Neuronal stem cell (in vitro differentiated cells): ENCODE measurements around the gene RNF213.
"Not testable (repeated sequence)": the region's sequence is repeated elsewhere in the genome, so short reads cannot be mapped to it uniquely, and the experiment has no call there.

ENCODE experiments used
- DNase-seq: peaks from one replicate; pipeline ENCODE4 v3.0.0-alpha.2; 2013; ENCODE audit warnings: low spot score
- H2AFZ ChIP-seq: one replicate; pipeline ENCODE4 v1.6.1; 2013; ENCODE audit warnings: mild to moderate bottlenecking, low read length, inconsistent platforms
- H2AK5ac ChIP-seq: 2 replicates; pipeline ENCODE4 v1.6.1; 2013; ENCODE audit warnings: low read depth, mild to moderate bottlenecking, inconsistent platforms, low read length, moderate library complexity, mixed read lengths
- H2BK120ac ChIP-seq: 2 replicates; pipeline ENCODE4 v1.6.1; 2013; ENCODE audit warnings: low read depth, mild to moderate bottlenecking, inconsistent platforms, low read length, moderate library complexity, mixed read lengths
- H2BK12ac ChIP-seq: one replicate; pipeline ENCODE4 v1.6.1; 2013; ENCODE audit warnings: low read length, inconsistent platforms
- H2BK15ac ChIP-seq: 2 replicates; pipeline ENCODE4 v1.6.1; 2013; ENCODE audit warnings: mild to moderate bottlenecking, low read length, inconsistent platforms, mixed read lengths
- H2BK5ac ChIP-seq: one replicate; pipeline ENCODE4 v1.6.1; 2013; ENCODE audit warnings: inconsistent platforms, mild to moderate bottlenecking, low read length, moderate library complexity
- H3K14ac ChIP-seq: one replicate; pipeline ENCODE4 v1.6.1; 2013; ENCODE audit warnings: low read length, inconsistent platforms
- H3K18ac ChIP-seq: 2 replicates; pipeline ENCODE4 v1.6.1; 2013; ENCODE audit warnings: low read length, inconsistent platforms
- H3K23ac ChIP-seq: 2 replicates; pipeline ENCODE4 v1.6.1; 2013; ENCODE audit warnings: low read depth, mild to moderate bottlenecking, mixed read lengths, low read length, inconsistent platforms; ENCODE audit not compliant: poor library complexity
- H3K27ac ChIP-seq: replicated peaks from 3 replicates; pipeline ENCODE4 v1.5.1; 2013; ENCODE audit warnings: low read length, inconsistent platforms
- H3K27me3 ChIP-seq, 3 experiments: 2 replicates each; pipeline ENCODE4 v1.6.1; 2013; ENCODE audit warnings: low read length in 3 of 3, mild to moderate bottlenecking in 2 of 3, inconsistent platforms in 1 of 3, low read depth in 1 of 3, mixed read lengths in 1 of 3, moderate library complexity in 1 of 3; ENCODE audit not compliant: control insufficient read depth in 3 of 3, insufficient read depth in 3 of 3
- H3K36me3 ChIP-seq, 2 donors: replicated peaks in 1 of 2; 2 replicates each; pipeline ENCODE4 v1.6.1; 2013; ENCODE audit warnings: low read length in 2 of 2; ENCODE audit not compliant: control insufficient read depth in 2 of 2, insufficient read depth in 2 of 2
- H3K4ac ChIP-seq: 2 replicates; pipeline ENCODE4 v1.6.1; 2013; ENCODE audit warnings: inconsistent platforms, mild to moderate bottlenecking, low read length, moderate library complexity
- H3K4me1 ChIP-seq, 2 donors: 1 replicate in 1 of 2; 2 replicates in 1 of 2; pipeline ENCODE4 v1.6.1; 2013; ENCODE audit warnings: low read length in 2 of 2, low read depth in 1 of 2; ENCODE audit not compliant: control insufficient read depth in 2 of 2, insufficient read depth in 1 of 2
- H3K4me2 ChIP-seq: one replicate; pipeline ENCODE4 v1.6.1; 2013; ENCODE audit warnings: mild to moderate bottlenecking, low read length, inconsistent platforms; ENCODE audit not compliant: insufficient read depth, poor library complexity, severe bottlenecking
- H3K4me3 ChIP-seq, 2 donors: 2 replicates each; pipeline ENCODE4 v1.5.1; 2013; ENCODE audit warnings: low read length in 2 of 2, mild to moderate bottlenecking in 2 of 2, inconsistent platforms in 1 of 2, moderate library complexity in 1 of 2
- H3K79me1 ChIP-seq: one replicate; pipeline ENCODE4 v1.6.1; 2013; ENCODE audit warnings: low read depth, mild to moderate bottlenecking, inconsistent platforms, low read length, moderate library complexity
- H3K9ac ChIP-seq: one replicate; pipeline ENCODE4 v1.6.1; 2013; ENCODE audit warnings: mild to moderate bottlenecking, low read depth, low read length, inconsistent platforms; ENCODE audit not compliant: poor library complexity
- H3K9me3 ChIP-seq, 2 donors: replicated peaks in 1 of 2; 2 replicates each; pipeline versions ENCODE3 to v1.6.1; 2013; ENCODE audit warnings: low read length in 2 of 2, mild to moderate bottlenecking in 2 of 2, inconsistent platforms in 1 of 2, low read depth in 1 of 2, mixed read lengths in 1 of 2, moderate library complexity in 1 of 2; ENCODE audit not compliant: control insufficient read depth in 2 of 2, insufficient read depth in 1 of 2
- H4K8ac ChIP-seq: one replicate; pipeline ENCODE4 v1.6.1; 2013; ENCODE audit warnings: low read depth, mild to moderate bottlenecking, inconsistent platforms, low read length, moderate library complexity
- H4K91ac ChIP-seq: one replicate; pipeline ENCODE4 v1.6.1; 2013; ENCODE audit warnings: low read length, low read depth, mild to moderate bottlenecking, inconsistent platforms; ENCODE audit not compliant: poor library complexity
- WGBS, 2 donors: extraction: QIAGEN DNeasy Blood & Tissue Kit; methylation state at CpG; one replicate each; pipeline ENCODE4 v1.1.7; 2013; ENCODE audit warnings: missing lambda C conversion rate in 2 of 2, mixed read lengths in 1 of 2; ENCODE audit not compliant: insufficient read length in 2 of 2, insufficient replicate concordance in 1 of 2; ENCODE audit errors: extremely low coverage in 2 of 2; 5-methylcytosine and 5-hydroxymethylcytosine counted together

RNF213 gene

GRCh38 chr17:80327518-80327917 is 66.9 kb downstream of the RNF213 start:
- Histone ChIP-seq H3K27ac (no peak overlapping the region), H2AK5ac (no peak overlapping the region), H3K79me1 (no peaks in the 10 kb centered on the region), H3K9me3 (peaks cover 2 to 9% of the 10 kb centered on the region in 2 donors), H3K36me3 (peaks cover 14 to 69% of the 10 kb centered on the region in 2 donors), H2BK12ac (no peak overlapping the region), H3K23ac (no peak overlapping the region), H3K4me2 (no peak overlapping the region), H4K8ac (no peak overlapping the region), H2BK15ac (no peak overlapping the region), H3K27me3 (no peaks in the 10 kb centered on the region), H3K4me3 (no peak overlapping the region), H2BK5ac (no peak overlapping the region), H3K14ac (no peak overlapping the region), H2AFZ (no peak overlapping the region), H2BK120ac (no peak overlapping the region), H3K4me1 (no peaks in the 10 kb centered on the region), H3K9ac (no peak overlapping the region), H4K91ac (no peak overlapping the region), H3K4ac (no peak overlapping the region), H3K18ac (no peak overlapping the region)
- no CpG with 5 or more reads among the region's 10 CpGs for WGBS, 2 donors
- DNase-seq, result no peak

DNA sequence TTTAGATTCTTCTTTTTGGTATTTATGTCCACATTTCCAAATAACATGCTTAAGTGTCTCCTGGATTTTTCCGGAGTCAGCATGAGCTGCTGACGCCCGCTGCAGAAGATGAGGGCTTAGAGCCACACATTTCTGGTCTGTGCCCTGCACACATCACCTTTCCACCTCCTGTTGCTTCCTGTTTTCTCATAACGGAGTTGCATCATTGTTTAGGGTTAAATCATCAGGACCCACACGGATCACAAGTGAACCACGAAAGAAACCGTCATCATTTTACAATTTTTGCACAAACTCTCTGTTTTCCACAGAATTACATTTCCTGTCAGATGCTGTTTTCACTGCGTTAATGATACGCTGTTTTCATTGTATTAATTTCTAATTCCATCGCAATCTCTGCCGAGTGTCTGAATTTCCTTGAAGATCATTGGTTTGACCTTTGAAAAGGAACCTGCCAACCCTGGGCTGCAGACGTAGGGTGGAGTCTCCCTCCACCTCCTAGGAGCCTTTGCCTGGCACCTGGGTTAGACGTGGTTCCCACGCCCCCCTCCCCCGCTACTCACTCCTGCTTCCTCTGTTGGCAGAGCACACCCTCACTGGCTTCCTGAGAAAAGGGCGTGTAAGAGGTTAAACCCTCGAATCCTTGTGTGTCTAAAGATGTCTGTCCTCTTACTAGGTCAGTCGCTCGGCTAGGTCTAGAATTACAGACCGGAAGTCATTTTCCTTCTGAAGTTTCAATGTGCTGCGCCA is 68.2 kb downstream of the RNF213 start:
- Histone ChIP-seq H4K91ac (no peak overlapping the region), H3K79me1 (no peaks in the 10 kb centered on the region), H2BK5ac (no peak overlapping the region), H2BK15ac (no peak overlapping the region), H3K4ac (no peak overlapping the region), H3K27ac (no peak overlapping the region), H3K4me1 (no peaks in the 10 kb centered on the region), H3K27me3 (no peaks in the 10 kb centered on the region), H2AFZ (no peak overlapping the region), H2BK12ac (no peak overlapping the region), H4K8ac (no peak overlapping the region), H3K14ac (no peak overlapping the region), H2AK5ac (no peak overlapping the region), H3K23ac (no peak overlapping the region), H3K9me3 (no peaks in the 10 kb centered on the region), H3K9ac (no peak overlapping the region), H2BK120ac (no peak overlapping the region), H3K4me3 (no peak overlapping the region), H3K36me3 (peaks cover 14 to 66% of the 10 kb centered on the region in 2 donors), H3K4me2 (no peak overlapping the region), H3K18ac (no peak overlapping the region)
- WGBS, 2 donors, result no CpG with 5 or more reads among the region's 21 CpGs
- no peak for DNase-seq

DNA sequence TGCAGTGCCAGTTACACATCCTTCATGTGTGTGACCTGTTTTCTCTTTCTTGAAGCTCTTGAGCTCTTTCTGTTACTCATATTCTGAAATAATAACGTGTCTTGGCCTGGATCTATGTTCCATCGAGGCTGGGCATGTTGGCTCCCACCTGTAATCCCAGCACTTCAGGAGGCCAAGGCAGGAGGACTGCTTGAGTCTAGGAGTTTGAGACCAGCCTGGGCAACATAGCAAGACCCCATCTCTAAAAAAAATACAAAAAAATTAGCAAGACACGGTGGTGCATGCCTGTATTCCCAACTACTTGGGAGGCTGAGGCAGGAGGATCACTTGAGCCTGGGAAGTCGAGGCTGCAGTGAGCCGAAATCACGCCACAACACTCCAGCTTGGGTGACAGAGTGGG is 68.8 kb downstream of the RNF213 start:
- peaks cover 16 to 72% of the 10 kb centered on the region in 2 donors for H3K36me3 ChIP-seq
- not testable (repeated sequence) for H4K91ac ChIP-seq, H3K4me3 ChIP-seq, H2BK15ac ChIP-seq, H4K8ac ChIP-seq, H3K4ac ChIP-seq, H3K27ac ChIP-seq, H2BK12ac ChIP-seq, H2AK5ac ChIP-seq, H3K9me3 ChIP-seq, H3K23ac ChIP-seq, H3K9ac ChIP-seq, H3K27me3 ChIP-seq, H3K18ac ChIP-seq, DNase-seq, H2AFZ ChIP-seq, H3K4me1 ChIP-seq, H2BK5ac ChIP-seq, H3K14ac ChIP-seq, H3K4me2 ChIP-seq, H3K79me1 ChIP-seq, H2BK120ac ChIP-seq
- WGBS, 2 donors, result no CpG with 5 or more reads among the region's 6 CpGs

DNA sequence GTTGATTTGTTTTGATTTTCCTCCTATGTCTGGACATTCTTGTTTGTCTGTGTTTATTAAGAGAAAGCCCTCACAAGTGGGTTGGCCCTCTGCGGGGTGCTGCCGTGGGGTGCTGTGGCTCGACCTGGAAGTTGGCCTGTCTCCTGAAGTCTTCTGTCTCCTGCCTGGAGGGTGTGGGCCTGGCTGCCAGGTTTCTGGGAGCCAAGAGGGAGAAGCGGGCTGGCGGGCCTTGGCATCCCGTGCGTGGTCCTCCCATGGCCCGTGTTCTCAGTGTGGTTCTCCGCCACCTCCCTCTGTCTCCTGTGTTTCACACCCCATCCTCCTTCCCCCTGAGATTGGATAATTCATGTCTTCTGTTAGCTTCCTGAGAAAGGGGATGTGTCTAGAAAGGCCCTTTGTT is 69.6 kb downstream of the RNF213 start:
- no peak overlapping the region for H3K4ac ChIP-seq
- H3K23ac ChIP-seq, result no peak overlapping the region
- no peak overlapping the region for H2AK5ac ChIP-seq
- no peaks in the 10 kb centered on the region for H3K4me1 ChIP-seq
- no CpG with 5 or more reads among the region's 9 CpGs for WGBS, 2 donors
- no peak overlapping the region for H3K18ac ChIP-seq
- H3K14ac ChIP-seq, result no peak overlapping the region
- no peak overlapping the region for H4K8ac ChIP-seq
- no peak overlapping the region for H3K27ac ChIP-seq
- H3K36me3 ChIP-seq, result peaks cover 14 to 71% of the 10 kb centered on the region in 2 donors
- H4K91ac ChIP-seq, result no peak overlapping the region
- no peak overlapping the region for H3K4me2 ChIP-seq
- no peak overlapping the region for H3K9ac ChIP-seq
- H3K9me3 ChIP-seq, result no peaks in the 10 kb centered on the region
- H2BK15ac ChIP-seq, result no peak overlapping the region
- no peak overlapping the region for H2BK12ac ChIP-seq
- no peak overlapping the region for H3K4me3 ChIP-seq
- DNase-seq, result no peak
- no peaks in the 10 kb centered on the region for H3K27me3 ChIP-seq
- no peak overlapping the region for H2AFZ ChIP-seq
- H2BK120ac ChIP-seq, result no peak overlapping the region
- H2BK5ac ChIP-seq, result no peak overlapping the region
- H3K79me1 ChIP-seq, result no peaks in the 10 kb centered on the region
